Measurements from ENCODE around the gene BRICD5.

- no peak for TF ChIP-seq POLR2A (IDR thresholded peaks at IDR 0.05)
- TF ChIP-seq CTCF (IDR thresholded peaks at IDR 0.05), result no peak
- TF ChIP-seq EP300 (IDR thresholded peaks at IDR 0.05), result no peak
- no peak for TF ChIP-seq POLR2AphosphoS5 (IDR thresholded peaks at IDR 0.05)
These were observed 26.3 kb downstream of the BRICD5 start for GRCh38 chr16:2184346-2184745.
